Measurements from ENCODE around the gene TSPAN9. TPM values are rescaled to one million over a fixed set of nuclear protein-coding genes. Genes with fewer than 3 reads are reported as not detected.

TSPAN9 gene
- total RNA-seq, 1 donor from 2014 or later, result 31.7 TPM

- H3K9me3 Mint-ChIP-seq, result no peaks in the 10 kb centered on the region
- no peak for TF ChIP-seq CTCF (conservative IDR thresholded peaks at IDR 0.05)
- H3K27ac Mint-ChIP-seq, result no peak overlapping the region
- H3K4me3 Mint-ChIP-seq, result no peak overlapping the region
- H3K27me3 Mint-ChIP-seq, result peaks cover 9% of the 10 kb centered on the region
- no peak for DNase-seq (ENCODE audit: extremely low spot score, unreplicated experiment)
- H3K4me1 Mint-ChIP-seq (ENCODE audit: unreplicated experiment), result peaks cover 52% of the 10 kb centered on the region
- H3K36me3 Mint-ChIP-seq, result peaks cover 3% of the 10 kb centered on the region
Measured at GRCh38 chr12:3154006-3154405, 76.8 kb downstream of the TSPAN9 start.

- peaks cover 45% of the 10 kb centered on the region for H3K4me1 Mint-ChIP-seq (ENCODE audit: unreplicated experiment)
- peak overlapping the region; percentile 25 for H3K27ac Mint-ChIP-seq
- DNase-seq (ENCODE audit: extremely low spot score, unreplicated experiment), result no peak
- peak overlapping the region; percentile 22 for H3K4me3 Mint-ChIP-seq
- TF ChIP-seq CTCF (conservative IDR thresholded peaks at IDR 0.05), result no peak
- H3K36me3 Mint-ChIP-seq, result peaks cover 12% of the 10 kb centered on the region
- no peaks in the 10 kb centered on the region for H3K9me3 Mint-ChIP-seq
- peaks cover 3% of the 10 kb centered on the region for H3K27me3 Mint-ChIP-seq
Measured at GRCh38 chr12:3155702-3156370, 78.7 kb downstream of the TSPAN9 start.

- H3K4me1 Mint-ChIP-seq (ENCODE audit: unreplicated experiment), result peaks cover 41% of the 10 kb centered on the region
- no peaks in the 10 kb centered on the region for H3K27me3 Mint-ChIP-seq
- DNase-seq (ENCODE audit: extremely low spot score, unreplicated experiment), result no peak
- peaks cover 7% of the 10 kb centered on the region for H3K9me3 Mint-ChIP-seq
- TF ChIP-seq CTCF (conservative IDR thresholded peaks at IDR 0.05), result no peak
- no peak overlapping the region for H3K27ac Mint-ChIP-seq
- H3K36me3 Mint-ChIP-seq, result peaks cover 20% of the 10 kb centered on the region
- no peak overlapping the region for H3K4me3 Mint-ChIP-seq
Measured at GRCh38 chr12:3157581-3158323, 80.6 kb downstream of the TSPAN9 start.

- Mint-ChIP-seq H3K36me3 (peaks cover 25% of the 10 kb centered on the region), H3K9me3 (peaks cover 7% of the 10 kb centered on the region), H3K27ac (peak overlapping the region; percentile 74), H3K4me1 (ENCODE audit: unreplicated experiment) (peaks cover 41% of the 10 kb centered on the region), H3K4me3 (peak overlapping the region; percentile 20), H3K27me3 (no peaks in the 10 kb centered on the region)
- TF ChIP-seq CTCF (conservative IDR thresholded peaks at IDR 0.05), result no peak
- no peak for DNase-seq (ENCODE audit: extremely low spot score, unreplicated experiment)
Measured at GRCh38 chr12:3158851-3159465, 81.8 kb downstream of the TSPAN9 start.

GRCh38 chr12:3160081-3160480 is 82.9 kb downstream of the TSPAN9 start:
- peaks cover 31% of the 10 kb centered on the region for H3K4me1 Mint-ChIP-seq (ENCODE audit: unreplicated experiment)
- TF ChIP-seq CTCF (conservative IDR thresholded peaks at IDR 0.05), result no peak
- no peak for DNase-seq (ENCODE audit: extremely low spot score, unreplicated experiment)
- peaks cover 22% of the 10 kb centered on the region for H3K36me3 Mint-ChIP-seq
- H3K27me3 Mint-ChIP-seq, result no peaks in the 10 kb centered on the region
- no peak overlapping the region for H3K27ac Mint-ChIP-seq
- H3K9me3 Mint-ChIP-seq, result peaks cover 7% of the 10 kb centered on the region
- H3K4me3 Mint-ChIP-seq, result no peak overlapping the region

All from type B pancreatic cell (in vitro differentiated cells).